Heart right ventricle (tissue), 16 donors: ENCODE data around the gene MBL2. TPM values are rescaled to one million over a fixed set of nuclear protein-coding genes. Genes with fewer than 3 reads are reported as not detected.

Experiments
- ATAC-seq, 8 donors: fragments of 200-7000 bp; cut with Tn5 transposase; one replicate each; pipeline ENCODE4 v1.9.1; 2020; ENCODE audit warnings: mild to moderate bottlenecking in 8 of 8, moderate library complexity in 8 of 8, moderate number of reproducible peaks in 1 of 8
- DNase-seq, 2 donors: peaks; one replicate each; pipeline ENCODE4 v3.0.0-alpha.2; 2020
- H3K27ac ChIP-seq, 10 donors: fragments of 200-600 bp; sonication (generic) in 2 of 10; one replicate each; pipeline versions ENCODE4 v1.5.0 to v1.8.0; 2020 to 2022; ENCODE audit warnings: mild to moderate bottlenecking in 3 of 10
- H3K27me3 ChIP-seq, 7 donors: fragments of 200-600 bp; one replicate each; pipeline ENCODE4 v1.8.0; 2021 to 2022; ENCODE audit warnings: mild to moderate bottlenecking in 2 of 7
- H3K36me3 ChIP-seq, 9 donors: fragments of 200-600 bp; sonication (generic) in 1 of 9; one replicate each; pipeline versions ENCODE4 v1.5.0 to v1.8.0; 2020 to 2022; ENCODE audit warnings: mild to moderate bottlenecking in 2 of 9
- H3K4me1 ChIP-seq, 9 donors: fragments of 200-600 bp; sonication (generic) in 1 of 9; one replicate each; pipeline versions ENCODE4 v1.5.0 to v1.8.0; 2020 to 2022; ENCODE audit warnings: mild to moderate bottlenecking in 4 of 9
- H3K4me3 ChIP-seq, 10 donors: fragments of 200-600 bp; sonication (generic) in 2 of 10; one replicate each; pipeline versions ENCODE4 v1.5.0 to v1.8.0; 2020 to 2022; ENCODE audit warnings: mild to moderate bottlenecking in 7 of 10, moderate library complexity in 2 of 10
- H3K9me3 ChIP-seq, 11 donors: fragments of 200-600 bp in 10 of 11; sonication (generic) in 2 of 11; one replicate each; pipeline versions ENCODE4 v1.5.0 to v1.8.0; 2013 to 2022; ENCODE audit warnings: mild to moderate bottlenecking in 2 of 11, control low read depth in 1 of 11, moderate library complexity in 1 of 11
- WGBS, 2 donors: extraction: QIAGEN DNeasy Blood & Tissue Kit; methylation state at CpG; one replicate each; pipeline ENCODE4 v1.1.7; 2013; ENCODE audit warnings: inconsistent platforms in 1 of 2; 5-methylcytosine and 5-hydroxymethylcytosine counted together
- intact Hi-C, 10 donors: fragments of 100-400 bp; cut with DNase I; formaldehyde crosslinking; loops; one replicate each; pipeline versions ENCODE4 v1.11.1 to v1.14.2; 2022
- polyA plus RNA-seq, 2 donors: library from polyadenylated mRNA; stranded (reverse); fragments of 200-250 nt; gene quantifications; one replicate each; pipeline ENCODE4 v1.2.3, GENCODE V29; 2013
- total RNA-seq, 10 donors: library from RNA; stranded (reverse); fragmentation: NEBNext Ultra II Directional in 3 of 10; extraction: Animal tissue kit (Norgen Biotek cat#: 25700) in 3 of 10; gene quantifications; one replicate each; pipeline versions ENCODE4 v1.2.1 to v1.2.4, GENCODE V29; 2021 to 2023
- TF ChIP-seq, protein P1 (sequence below), 9 donors: fragments of 200-600 bp; sonication (generic) in 2 of 9; IDR thresholded peaks; one replicate each; pipeline versions ENCODE4 v1.5.0 to v1.8.0; 2021 to 2022; ENCODE audit warnings: antibody characterized with exemption in 9 of 9, mild to moderate bottlenecking in 5 of 9, moderate library complexity in 1 of 9
- donor health status: Arrhythmogenic right ventricular cardiomyopathy.
- donor health status: ischemic (EF 13 %, LVEDD 7.1; RV severe dilation, severe dysfunction).
- donor health status: healthy with polysubstance abuse.
- donor health status: DM: no; HTN: yes; CAD: no.
- donor health status: DM: no; HTN: no; CAD: no.
- donor health status: ischemic (EF 25% LVEDD 6.9; RV normal size, moderate dysfunction).
- donor health status: ischemic (EF 25% LVEDD 5.7; RV mildly dilated, moderate dysfunction).
- donor health status: healthy.
- donor health status: DM: yes; HTN: yes; CAD: no.
- donor health status: Ischemic cardiomyopathy.
- donor health status: ischemic (EF 35%, LVEDD 5.7; RV mildly dilated, moderate dysfunction).
- donor health status: nonischemic (EF 11% LVEDD 7.7; RV severe dilation, severe dysfunction).
- donor health status: DM: yes; HTN: yes; CAD: no.
- donor health status: PGD.
- donor health status: ischemic (EF 29% LVEDD 5.4; RV normal size, mild dysfunction).
- donor health status: nonischemic (EF 23%, LVEDD 6.1; RV moderate dilation, normal function).

Gene MBL2
- total and polyA plus RNA-seq, 12 donors: not detected

DNA sequence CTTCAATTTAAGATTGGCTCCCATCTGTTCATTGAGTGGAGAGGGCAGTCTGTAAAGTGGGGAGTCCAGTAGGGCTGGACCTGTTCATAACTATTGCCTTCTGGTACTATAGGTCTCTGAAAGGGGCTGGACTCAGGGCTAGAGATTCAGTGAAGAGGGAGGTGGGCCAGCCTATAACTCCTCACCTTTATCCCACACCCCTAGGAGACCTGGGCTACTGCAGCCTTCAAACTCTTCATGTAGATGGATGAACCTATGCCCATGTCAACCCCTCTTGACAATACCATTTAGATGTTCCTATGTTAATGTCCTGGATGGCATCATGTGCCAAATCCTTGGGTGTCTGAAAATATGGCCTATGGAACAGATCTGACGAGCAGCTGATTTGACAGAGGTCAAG is 22.0 kb downstream of the MBL2 start:
- ATAC-seq (no peak), DNase-seq (no peak)
- Histone ChIP-seq H3K4me1 (peaks cover 0 to 3% (median 0%) of the 10 kb centered on the region in 9 donors), H3K9me3 (no peaks in the 10 kb centered on the region), H3K4me3 (no peak overlapping the region), H3K27me3 (no peaks in the 10 kb centered on the region), H3K27ac (no peak overlapping the region), H3K36me3 (no peaks in the 10 kb centered on the region)
- WGBS, 2 donors: 73% methylated on average over 1 of the region's 1 CpG
- intact Hi-C loops: no loop called here
- TF ChIP-seq, protein P1, sequence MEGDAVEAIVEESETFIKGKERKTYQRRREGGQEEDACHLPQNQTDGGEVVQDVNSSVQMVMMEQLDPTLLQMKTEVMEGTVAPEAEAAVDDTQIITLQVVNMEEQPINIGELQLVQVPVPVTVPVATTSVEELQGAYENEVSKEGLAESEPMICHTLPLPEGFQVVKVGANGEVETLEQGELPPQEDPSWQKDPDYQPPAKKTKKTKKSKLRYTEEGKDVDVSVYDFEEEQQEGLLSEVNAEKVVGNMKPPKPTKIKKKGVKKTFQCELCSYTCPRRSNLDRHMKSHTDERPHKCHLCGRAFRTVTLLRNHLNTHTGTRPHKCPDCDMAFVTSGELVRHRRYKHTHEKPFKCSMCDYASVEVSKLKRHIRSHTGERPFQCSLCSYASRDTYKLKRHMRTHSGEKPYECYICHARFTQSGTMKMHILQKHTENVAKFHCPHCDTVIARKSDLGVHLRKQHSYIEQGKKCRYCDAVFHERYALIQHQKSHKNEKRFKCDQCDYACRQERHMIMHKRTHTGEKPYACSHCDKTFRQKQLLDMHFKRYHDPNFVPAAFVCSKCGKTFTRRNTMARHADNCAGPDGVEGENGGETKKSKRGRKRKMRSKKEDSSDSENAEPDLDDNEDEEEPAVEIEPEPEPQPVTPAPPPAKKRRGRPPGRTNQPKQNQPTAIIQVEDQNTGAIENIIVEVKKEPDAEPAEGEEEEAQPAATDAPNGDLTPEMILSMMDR (IDR thresholded peaks at IDR 0.05): no peak

DNA sequence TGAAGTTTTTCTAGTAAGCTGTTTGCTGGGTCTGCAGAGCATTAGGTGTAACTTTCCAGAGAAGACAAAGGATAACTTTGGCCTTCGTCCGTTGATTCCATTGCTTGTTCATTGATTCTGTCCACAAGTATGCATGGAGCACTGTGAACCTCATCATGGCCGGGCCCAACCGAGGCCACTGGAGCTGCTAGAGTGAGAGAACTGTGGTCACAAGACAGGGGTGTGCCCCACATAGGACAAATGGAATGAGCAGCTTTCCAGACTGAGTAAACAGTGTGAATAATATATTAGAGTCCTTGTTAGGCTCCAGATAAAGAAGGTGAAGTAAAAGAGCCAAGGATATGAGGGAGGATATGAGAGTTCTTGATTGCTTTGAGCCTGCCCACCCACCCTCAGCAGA is 24.9 kb downstream of the MBL2 start:
- Histone ChIP-seq H3K27me3 (no peaks in the 10 kb centered on the region), H3K27ac (no peak overlapping the region), H3K9me3 (no peaks in the 10 kb centered on the region), H3K4me3 (no peak overlapping the region), H3K4me1 (no peaks in the 10 kb centered on the region), H3K36me3 (no peaks in the 10 kb centered on the region)
- ATAC-seq (no peak), DNase-seq (no peak)
- WGBS, 2 donors: 92 to 94% methylated on average over 4 of the region's 4 CpGs
- TF ChIP-seq, protein P1 (IDR thresholded peaks at IDR 0.05): no peak
- intact Hi-C loops: no loop called here

DNA sequence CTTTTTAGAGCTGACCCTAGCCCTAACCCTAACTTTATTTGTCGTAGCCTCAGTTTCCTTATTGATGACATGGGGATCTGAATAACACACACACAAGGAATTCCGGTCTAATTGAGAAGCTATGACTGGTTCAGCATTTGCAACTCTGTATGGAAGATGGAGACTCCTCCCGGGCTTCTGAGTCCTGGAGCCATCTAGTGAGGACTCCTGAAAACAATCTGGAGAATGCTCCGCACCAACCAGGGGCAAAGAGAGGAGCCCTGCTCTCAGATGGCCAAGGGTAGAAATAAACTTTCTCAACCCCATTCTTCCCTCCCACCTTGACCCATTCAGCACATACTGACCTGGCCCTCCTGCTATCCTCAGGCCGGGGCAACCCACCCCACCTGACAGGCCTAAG is 26.4 kb downstream of the MBL2 start:
- intact Hi-C loops: no loop called here

DNA sequence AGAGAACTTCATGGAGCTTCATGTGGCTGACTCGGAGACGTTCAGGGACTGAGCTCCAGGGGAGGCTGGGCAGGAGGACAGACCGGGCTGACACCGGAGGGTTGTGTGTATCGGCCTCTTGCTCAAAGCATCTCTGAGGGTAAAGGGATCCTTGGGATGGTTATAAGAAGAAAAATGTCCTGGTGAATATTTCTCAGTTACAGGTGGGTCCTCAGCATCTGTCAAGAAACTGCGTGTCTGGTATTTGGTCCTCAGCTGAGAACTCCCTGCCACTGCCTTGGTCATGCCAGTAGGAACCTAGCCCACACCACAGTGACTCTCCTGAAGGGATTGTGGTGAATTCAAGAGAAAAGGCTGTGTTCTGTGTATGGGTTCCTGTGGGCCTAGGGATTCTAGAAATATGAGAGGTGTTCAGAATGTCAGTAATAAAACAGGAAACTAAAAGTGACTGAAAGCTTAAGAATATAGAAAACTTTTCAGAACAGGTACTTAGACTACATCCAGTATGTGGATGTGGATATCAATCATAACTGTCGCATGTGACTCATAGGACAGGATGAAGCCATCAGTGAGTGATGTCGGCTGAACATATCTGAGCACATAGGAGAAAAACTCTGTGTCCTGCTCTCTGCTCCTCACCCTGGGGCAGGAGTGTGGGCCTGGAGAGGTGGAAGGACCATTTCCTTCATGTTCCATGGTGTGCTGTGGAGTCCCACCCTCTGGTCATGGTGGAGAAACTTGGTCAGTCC is 28.4 kb downstream of the MBL2 start:
- H3K4me3 ChIP-seq: no peak overlapping the region
- no peaks in the 10 kb centered on the region for H3K4me1 ChIP-seq
- no peaks in the 10 kb centered on the region for H3K27me3 ChIP-seq
- intact Hi-C loops: loop anchor here in 2 of 10 donors (5.0 kb wide), 1 partner anchor 38 kb away; no protein-coding TSS in a partner anchor
- no peaks in the 10 kb centered on the region for H3K9me3 ChIP-seq
- no peak for ATAC-seq
- DNase-seq: no peak
- H3K36me3 ChIP-seq: no peaks in the 10 kb centered on the region
- TF ChIP-seq, protein P1 (IDR thresholded peaks at IDR 0.05): no peak
- no peak overlapping the region for H3K27ac ChIP-seq
- WGBS, 2 donors: 70 to 79% methylated on average over 8 of the region's 8 CpGs

More for the DNA sequence above, 26.4 kb downstream of the MBL2 start:
- ATAC-seq (no peak), DNase-seq (no peak)
- Histone ChIP-seq H3K4me1 (no peaks in the 10 kb centered on the region), H3K27ac (no peak overlapping the region), H3K4me3 (no peak overlapping the region), H3K27me3 (no peaks in the 10 kb centered on the region), H3K9me3 (no peaks in the 10 kb centered on the region), H3K36me3 (no peaks in the 10 kb centered on the region)
- 58 to 62% methylated on average over 5 of the region's 5 CpGs for WGBS, 2 donors
- TF ChIP-seq, protein P1 (IDR thresholded peaks at IDR 0.05): no peak
